ENCODE data around the gene PAFAH1B2.

GRCh38 chr11:117169736-117170135 is 25.6 kb downstream of the PAFAH1B2 start:
- TF ChIP-seq CTCF (conservative IDR thresholded peaks at IDR 0.05) (no peak), EZH2 (IDR thresholded peaks at IDR 0.05; ENCODE audit: low read depth) (no peak)
